OCI-LY3 (cell line): ENCODE data around the gene NPIPA2.
"Not testable (repeated sequence)": the region's sequence is repeated elsewhere in the genome, so short reads cannot be mapped to it uniquely, and the experiment has no call there.

ENCODE experiments used
- CTCF ChIP-seq: fragments of 200-600, 300-600 bp; sonication (generic); IDR thresholded peaks from 2 replicates; pipeline ENCODE4 v1.5.1; 2014; ENCODE audit warnings: antibody characterized with exemption, low read length, low read depth
- EZH2phosphoT487 ChIP-seq: fragments of 200-600 bp; shearing (Covaris generic); IDR thresholded peaks from 2 replicates; pipeline ENCODE4 v1.6.1; 2018; ENCODE audit warnings: antibody characterized with exemption, mixed run types, low read depth

- TF ChIP-seq CTCF, EZH2phosphoT487: not testable (repeated sequence)
These were observed 33.3 kb downstream of the NPIPA2 start for GRCh38 chr16:14775624-14776023.
